ENCODE measurements around the gene CACNG6. TPM values are rescaled to one million over a fixed set of nuclear protein-coding genes. Genes with fewer than 3 reads are reported as not detected.

Gene CACNG6
- total and polyA plus RNA-seq, 2 of the 13 experiments (the other 11 are each of a cell fraction or from before 2014, with no cell fraction given), result not detected

DNA sequence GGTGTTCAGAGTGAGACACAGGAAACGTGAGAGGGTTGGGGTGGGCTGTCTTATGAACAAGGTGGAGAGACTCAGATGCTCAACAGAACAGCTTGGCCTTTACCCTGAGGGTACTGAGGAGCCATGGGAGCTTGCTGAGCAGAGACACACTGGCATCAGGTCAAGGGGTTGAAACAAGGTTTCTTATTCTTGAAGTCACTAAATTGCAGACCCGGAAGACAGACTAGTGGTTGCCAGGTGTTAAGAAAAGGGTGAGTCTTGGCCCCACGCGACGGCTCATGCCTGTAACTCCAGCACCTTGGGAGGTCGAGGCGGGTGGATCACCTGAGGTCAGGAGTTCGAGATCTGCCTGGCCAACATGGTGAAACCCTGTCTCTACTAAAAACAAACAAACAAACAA is 22.4 kb downstream of the CACNG6 start (continued):
- no peak for TF ChIP-seq RCOR2 (CRISPR knock-in tag; IDR thresholded peaks at IDR 0.05)
- no peak for TF ChIP-seq ZNF891 (CRISPR knock-in tag; IDR thresholded peaks at IDR 0.05)
- TF ChIP-seq, protein P1, sequence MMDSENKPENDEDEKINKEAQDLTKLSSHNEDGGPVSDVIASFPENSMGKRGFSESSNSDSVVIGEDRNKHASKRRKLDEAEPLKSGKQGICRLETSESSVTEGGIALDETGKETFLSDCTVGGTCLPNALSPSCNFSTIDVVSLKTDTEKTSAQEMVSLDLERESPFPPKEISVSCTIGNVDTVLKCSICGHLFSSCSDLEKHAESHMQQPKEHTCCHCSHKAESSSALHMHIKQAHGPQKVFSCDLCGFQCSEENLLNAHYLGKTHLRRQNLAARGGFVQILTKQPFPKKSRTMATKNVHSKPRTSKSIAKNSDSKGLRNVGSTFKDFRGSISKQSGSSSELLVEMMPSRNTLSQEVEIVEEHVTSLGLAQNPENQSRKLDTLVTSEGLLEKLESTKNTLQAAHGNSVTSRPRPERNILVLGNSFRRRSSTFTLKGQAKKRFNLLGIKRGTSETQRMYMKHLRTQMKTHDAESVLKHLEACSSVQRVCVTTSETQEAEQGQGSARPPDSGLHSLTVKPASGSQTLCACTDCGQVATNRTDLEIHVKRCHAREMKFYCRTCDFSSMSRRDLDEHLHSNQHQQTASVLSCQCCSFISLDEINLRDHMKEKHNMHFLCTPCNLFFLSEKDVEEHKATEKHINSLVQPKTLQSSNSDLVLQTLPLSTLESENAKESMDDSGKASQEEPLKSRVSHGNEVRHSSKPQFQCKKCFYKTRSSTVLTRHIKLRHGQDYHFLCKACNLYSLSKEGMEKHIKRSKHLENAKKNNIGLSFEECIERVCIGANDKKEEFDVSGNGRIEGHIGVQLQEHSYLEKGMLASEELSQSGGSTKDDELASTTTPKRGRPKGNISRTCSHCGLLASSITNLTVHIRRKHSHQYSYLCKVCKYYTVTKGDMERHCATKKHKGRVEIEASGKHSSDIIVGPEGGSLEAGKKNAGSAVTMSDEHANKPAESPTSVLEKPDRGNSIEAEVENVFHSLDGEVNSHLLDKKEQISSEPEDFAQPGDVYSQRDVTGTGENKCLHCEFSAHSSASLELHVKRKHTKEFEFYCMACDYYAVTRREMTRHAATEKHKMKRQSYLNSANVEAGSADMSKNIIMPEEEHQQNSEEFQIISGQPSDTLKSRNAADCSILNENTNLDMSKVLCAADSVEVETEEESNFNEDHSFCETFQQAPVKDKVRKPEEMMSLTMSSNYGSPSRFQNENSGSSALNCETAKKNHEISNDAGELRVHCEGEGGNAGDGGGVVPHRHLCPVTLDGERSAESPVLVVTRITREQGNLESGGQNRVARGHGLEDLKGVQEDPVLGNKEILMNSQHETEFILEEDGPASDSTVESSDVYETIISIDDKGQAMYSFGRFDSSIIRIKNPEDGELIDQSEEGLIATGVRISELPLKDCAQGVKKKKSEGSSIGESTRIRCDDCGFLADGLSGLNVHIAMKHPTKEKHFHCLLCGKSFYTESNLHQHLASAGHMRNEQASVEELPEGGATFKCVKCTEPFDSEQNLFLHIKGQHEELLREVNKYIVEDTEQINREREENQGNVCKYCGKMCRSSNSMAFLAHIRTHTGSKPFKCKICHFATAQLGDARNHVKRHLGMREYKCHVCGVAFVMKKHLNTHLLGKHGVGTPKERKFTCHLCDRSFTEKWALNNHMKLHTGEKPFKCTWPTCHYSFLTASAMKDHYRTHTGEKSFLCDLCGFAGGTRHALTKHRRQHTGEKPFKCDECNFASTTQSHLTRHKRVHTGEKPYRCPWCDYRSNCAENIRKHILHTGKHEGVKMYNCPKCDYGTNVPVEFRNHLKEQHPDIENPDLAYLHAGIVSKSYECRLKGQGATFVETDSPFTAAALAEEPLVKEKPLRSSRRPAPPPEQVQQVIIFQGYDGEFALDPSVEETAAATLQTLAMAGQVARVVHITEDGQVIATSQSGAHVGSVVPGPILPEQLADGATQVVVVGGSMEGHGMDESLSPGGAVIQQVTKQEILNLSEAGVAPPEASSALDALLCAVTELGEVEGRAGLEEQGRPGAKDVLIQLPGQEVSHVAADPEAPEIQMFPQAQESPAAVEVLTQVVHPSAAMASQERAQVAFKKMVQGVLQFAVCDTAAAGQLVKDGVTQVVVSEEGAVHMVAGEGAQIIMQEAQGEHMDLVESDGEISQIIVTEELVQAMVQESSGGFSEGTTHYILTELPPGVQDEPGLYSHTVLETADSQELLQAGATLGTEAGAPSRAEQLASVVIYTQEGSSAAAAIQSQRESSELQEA (CRISPR knock-in tag; IDR thresholded peaks at IDR 0.05; ENCODE audit: not compliant biosample characterization), result no peak
- TF ChIP-seq ZEB1 (IDR thresholded peaks at IDR 0.05; ENCODE audit: insufficient replicate concordance, low read depth), result no peak
- TF ChIP-seq ZNF256 (CRISPR knock-in tag; conservative IDR thresholded peaks at IDR 0.05), result no peak
- no peak for TF ChIP-seq ZNF460 (CRISPR knock-in tag; IDR thresholded peaks at IDR 0.05; ENCODE audit: borderline replicate concordance)
- no peak for TF ChIP-seq KDM5A (IDR thresholded peaks at IDR 0.05; ENCODE audit: borderline replicate concordance, low read length)
- TF ChIP-seq PHF8 (CRISPR knock-in tag; IDR thresholded peaks at IDR 0.05), result no peak
- TF ChIP-seq SIX1 (CRISPR knock-in tag; IDR thresholded peaks at IDR 0.05; ENCODE audit: borderline replicate concordance), result no peak
- no peak for TF ChIP-seq MBNL3 (CRISPR knock-in tag; conservative IDR thresholded peaks at IDR 0.05)
- no peak for TF ChIP-seq ZNF543 (CRISPR knock-in tag; IDR thresholded peaks at IDR 0.05)

Measured in HepG2 (cell line).